Stimulated activated CD4-positive, alpha-beta T cell treated with anti-CD3 and anti-CD28 coated beads, TNF-alpha, amount 100 ng/mL, for 4 hours (primary cell): Measurements from ENCODE around the gene PIAS1.

Source experiments
- DNase-seq, 3 experiments: peaks; one replicate each; pipeline ENCODE4 v3.0.0-alpha.2; 2020; ENCODE audit warnings: low read depth in 3 of 3

PIAS1 gene

DNA sequence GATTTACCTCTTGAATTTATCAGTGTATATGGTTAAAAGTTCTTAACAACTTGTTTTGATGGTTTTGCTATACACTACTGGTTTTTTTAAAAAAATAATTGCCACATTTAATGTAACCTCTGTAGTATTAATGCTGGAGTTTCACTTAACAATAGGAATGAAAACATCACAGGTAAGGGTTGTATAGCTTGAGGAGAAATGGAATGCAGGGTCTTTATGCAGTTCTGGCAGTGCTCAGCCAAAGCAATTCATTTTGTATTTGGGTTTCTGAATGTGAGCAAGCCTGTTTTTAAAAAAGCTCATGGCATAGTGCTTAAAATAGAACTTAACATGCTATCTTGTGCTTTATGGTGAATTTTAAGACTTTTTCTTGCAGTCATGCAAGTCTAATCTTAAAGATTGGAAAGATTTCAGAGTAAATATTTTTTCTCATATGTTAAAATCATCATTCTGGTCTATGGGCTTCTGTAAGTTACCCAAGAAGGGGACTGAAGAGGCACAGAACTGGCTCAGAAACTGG, 8.9 kb downstream of the PIAS1 start:
- DNase-seq = no peak

GRCh38 chr15:68063606-68064005, 9.5 kb downstream of the PIAS1 start:
- no peak for DNase-seq

DNA sequence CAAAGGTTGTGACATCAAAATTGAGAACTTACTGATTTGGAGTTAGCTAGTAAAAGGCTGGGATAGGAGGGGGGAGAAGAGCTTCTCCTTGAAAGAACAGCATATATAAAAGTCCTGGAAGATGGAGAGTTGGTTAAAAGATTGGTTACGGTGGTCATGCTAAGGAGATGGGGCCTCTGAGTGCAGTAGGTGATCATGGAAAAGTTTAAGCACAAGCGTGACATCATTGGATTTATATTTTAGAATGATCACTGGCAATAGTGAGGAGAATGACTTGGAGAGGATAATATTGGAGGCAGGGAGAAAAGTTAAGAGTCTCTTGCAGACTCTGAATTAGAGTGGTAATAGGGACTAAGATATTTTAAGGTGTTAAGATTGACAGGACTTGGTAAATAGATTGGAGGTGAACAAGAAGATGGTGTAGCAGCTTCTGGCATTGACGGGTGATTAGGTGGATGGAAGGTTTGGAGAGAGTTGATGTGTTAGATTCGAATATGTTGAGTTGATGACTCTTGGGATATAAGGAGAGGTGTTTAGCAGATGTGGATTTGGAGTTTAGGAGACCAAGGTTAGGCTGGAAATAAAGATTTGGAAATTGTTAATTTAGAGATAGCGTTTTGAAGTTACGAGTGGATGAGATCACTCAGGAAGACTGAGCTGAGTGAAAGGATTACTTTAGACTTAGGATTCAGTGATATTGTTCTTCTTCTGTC, 19.6 kb downstream of the PIAS1 start:
- DNase-seq = no peak

- no peak for DNase-seq
Observed at GRCh38 chr15:68075764-68076385, 21.8 kb downstream of the PIAS1 start.

- DNase-seq = no peak
Observed at GRCh38 chr15:68078365-68078764, 24.2 kb downstream of the PIAS1 start.

GRCh38 chr15:68080334-68080733, 26.2 kb downstream of the PIAS1 start:
- DNase-seq = no peak

- no peak for DNase-seq
Observed at GRCh38 chr15:68080783-68081182, 26.7 kb downstream of the PIAS1 start.

DNA sequence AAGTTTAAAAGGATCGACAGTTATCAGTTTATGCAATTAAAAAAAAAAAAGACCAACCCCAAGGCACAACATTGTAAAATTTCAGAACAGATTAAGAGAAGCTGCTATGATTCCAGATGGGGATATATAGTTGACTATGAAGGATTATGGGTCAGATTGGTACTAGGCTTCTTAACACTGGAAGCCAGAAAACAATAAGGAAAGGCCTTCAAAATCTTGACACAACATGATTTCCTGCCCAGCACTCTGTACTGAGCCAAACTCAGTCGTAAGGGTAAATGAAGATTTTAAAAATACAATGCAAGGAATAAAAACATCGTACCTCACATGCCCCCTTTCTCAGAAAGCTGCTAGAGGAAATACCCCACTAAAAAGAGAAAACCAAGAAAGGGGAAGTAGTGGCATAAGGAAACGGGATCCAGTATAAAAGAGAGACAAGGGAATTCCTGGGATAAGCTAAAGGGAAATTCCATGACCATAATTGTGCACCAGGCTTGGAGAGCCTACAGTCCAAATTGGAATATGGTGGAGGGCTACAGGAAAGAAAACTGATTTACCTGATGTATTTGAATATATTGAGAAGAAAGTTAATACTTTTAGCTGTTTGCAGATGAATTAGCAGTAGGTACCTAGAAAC, 27.9 kb downstream of the PIAS1 start:
- DNase-seq = no peak

DNA sequence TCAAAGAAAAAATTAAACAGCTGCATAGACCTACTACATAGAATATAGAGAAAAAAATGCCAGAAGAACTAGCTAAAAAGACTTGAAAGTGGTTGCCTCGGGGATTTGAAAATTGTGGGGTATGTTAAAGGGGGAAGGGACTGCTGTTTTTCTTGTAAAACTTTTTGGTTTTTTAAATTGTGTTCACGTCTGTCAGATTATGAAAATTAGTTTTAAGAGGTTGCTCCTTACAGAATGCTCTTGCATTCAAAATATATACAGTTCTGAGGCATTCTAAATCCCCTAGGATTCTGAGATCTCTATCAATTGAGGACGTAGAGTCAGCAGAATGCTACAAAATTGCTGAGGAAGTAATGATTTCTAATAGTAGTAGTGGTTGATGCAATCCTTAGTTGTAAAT, 28.6 kb downstream of the PIAS1 start:
- no peak for DNase-seq

DNA sequence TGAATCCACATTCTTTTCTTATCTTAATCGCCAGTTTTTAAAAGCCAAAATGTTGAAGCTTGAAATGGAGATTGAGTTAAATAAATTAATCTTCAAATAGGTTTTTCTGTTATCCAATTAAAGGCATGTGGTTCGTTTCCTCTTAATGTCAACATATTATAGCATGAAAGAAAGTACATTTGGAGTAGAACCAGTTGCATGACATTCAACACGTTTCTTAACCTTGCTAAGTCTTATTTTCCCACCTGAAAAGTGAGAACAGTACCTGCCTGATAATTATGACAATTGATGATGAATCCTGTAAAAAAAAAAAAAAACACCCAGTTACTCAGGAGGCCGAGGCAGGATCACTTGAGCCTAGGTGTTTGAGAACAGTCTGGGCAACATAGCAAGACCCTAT, 29.3 kb downstream of the PIAS1 start:
- DNase-seq = no peak

DNA sequence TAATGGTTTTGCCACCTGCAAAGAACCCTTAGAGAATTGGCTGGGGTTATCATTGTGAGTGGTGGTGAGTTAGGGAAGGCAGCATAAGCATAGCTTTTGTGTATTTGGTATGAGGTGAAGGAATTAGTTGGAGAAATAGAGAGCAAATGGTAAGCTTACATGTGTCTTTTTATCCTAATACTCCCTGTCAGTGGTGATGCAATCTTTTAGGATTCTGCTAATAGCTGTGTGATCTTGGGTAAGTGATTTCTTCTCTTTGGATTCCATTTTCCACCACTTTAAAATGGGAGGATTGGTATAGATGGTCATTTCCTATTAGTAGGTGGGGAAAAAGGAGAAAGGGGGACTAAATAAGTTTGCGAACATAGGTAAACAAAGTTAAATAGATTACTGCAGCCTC, 30.9 kb downstream of the PIAS1 start:
- DNase-seq = no peak

- DNase-seq = no peak
Observed at GRCh38 chr15:68091743-68092142, 37.6 kb downstream of the PIAS1 start.

DNA sequence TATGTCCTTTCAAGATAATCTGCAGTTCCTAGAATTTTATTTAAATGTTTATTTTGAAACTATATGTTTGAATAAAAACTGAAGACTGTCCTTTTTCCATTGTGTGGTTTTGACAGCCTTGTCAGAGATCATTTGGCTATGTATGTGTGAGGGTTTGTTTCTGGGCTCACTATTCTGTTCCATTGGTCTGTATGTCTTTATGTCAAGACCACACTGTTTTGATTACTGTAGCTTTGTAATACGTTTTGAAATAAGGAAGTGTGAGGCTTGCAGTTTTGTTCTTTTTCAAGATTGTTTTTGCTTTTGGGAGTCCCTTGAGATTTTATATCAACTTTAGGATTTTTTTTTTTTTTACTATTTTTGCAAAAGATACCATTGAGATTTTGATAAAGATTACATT, 42.0 kb downstream of the PIAS1 start:
- DNase-seq = no peak

GRCh38 chr15:68097029-68097428, 42.9 kb downstream of the PIAS1 start:
- no peak for DNase-seq

DNA sequence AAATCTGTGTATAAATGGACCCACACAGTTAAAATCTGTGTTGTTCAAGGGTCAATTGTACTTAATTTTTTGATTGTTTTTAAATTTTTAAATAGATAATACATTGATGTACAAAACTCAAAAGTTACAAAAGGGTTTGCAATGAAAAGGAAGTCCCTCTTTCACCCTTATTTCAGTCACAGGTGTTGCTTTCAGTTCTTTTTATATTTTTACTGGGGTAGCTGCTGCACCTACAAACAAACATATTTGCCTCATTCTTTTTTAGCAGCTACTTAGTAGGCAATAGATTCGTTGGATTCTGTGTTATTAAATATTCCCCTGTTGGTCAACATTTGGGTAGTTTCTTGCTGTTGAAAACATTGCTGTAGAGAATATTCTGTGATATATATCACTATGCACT, 44.4 kb downstream of the PIAS1 start:
- DNase-seq = no peak

DNA sequence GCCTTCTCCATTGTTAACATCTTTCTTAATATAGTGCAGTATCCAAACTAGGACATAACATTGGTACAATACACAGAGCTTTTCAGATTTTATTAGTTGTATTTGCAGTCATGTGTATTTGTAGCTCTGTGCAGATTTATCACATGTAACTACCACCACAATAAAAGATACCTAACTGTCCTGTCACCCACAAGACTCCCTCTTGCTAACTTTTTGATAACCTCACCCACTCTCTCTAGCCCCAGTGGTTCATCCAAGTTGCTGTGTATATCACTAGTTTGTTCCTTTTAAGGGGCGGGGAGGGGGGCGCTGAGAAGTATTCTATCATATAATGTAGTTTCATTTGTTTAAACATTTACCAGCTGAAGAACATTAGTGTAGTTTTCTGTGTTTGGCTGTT, 46.1 kb downstream of the PIAS1 start:
- DNase-seq = no peak

GRCh38 chr15:68103603-68104002, 49.5 kb downstream of the PIAS1 start:
- DNase-seq = no peak

DNA sequence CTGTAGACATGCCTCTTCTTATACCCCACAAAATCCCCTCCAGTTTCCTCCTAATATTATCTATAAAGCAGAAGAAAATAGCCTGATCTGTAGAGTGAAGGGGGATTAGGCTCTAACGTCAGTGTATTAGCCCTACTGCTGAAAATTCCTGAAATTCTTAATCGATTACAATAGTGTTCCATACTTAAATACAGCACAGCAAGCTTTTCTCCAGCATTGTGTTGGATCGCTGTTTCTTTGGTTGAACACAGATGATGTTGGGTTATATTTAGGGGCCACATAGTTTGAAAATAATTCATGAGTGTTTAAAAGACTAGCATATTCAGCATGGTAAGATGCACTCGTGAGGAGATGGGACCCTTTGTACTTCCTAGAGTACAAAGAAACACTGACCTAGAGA, 52.5 kb downstream of the PIAS1 start:
- DNase-seq = no peak

DNA sequence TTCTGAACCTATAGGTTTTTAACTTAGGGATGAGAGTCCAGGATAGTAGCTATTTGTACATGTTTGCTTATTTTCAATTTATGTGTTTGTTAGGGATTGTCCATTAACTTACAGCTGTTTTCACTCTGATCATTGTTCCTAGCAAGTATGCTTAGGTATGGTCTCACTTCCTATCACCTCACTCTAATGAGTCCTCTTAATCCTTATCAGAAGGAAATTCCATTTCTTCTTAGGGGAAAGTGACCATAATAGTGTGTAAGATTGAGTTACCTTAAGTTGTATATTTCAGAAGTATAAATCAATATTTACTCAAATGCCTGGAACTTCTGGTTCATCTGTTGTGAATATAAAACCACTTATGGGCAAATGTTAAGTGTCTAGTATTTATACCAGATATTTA, 53.0 kb downstream of the PIAS1 start:
- no peak for DNase-seq

GRCh38 chr15:68112706-68113105, 58.6 kb downstream of the PIAS1 start:
- DNase-seq = no peak

DNA sequence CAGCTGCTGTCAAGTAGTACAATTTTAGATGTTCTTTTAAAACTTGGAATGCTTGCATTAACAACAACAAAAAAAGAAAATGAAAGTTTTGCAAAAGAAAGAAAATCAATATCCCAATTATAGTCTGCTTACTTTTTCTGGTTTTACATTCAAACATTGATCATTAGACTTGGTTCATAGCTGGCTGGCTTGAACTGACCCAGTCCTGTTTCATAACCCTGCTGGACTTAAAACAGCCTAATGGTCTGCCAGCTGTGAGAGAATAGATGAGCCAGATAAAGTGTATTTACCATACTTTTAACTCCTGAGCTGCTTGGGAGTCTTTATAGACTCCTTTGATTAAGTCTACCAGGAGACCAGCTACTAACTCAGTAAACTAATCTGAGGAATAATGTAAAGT, 59.2 kb downstream of the PIAS1 start:
- DNase-seq = no peak

- no peak for DNase-seq
Observed at GRCh38 chr15:68113751-68114150, 59.6 kb downstream of the PIAS1 start.

DNA sequence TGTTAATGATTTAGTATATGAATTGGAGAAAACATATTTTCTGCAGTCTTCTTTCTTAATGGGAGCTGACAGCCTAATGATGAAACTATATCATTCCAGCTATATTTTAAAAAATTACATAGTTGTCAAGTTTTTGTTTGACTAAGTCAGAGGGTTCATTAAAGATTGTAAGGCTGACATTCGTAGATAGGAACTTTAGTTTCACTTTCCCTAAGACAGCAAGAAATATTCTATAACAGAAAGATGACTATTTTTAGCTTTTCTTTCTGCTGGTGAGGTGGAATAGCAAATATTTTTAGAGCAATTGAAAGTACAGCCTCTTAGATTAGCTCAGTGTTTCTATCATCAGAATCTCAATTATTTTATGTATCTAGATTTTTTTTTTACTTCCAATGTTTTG, 60.2 kb downstream of the PIAS1 start:
- no peak for DNase-seq
